GM21528 (cell line): ENCODE data around the gene DDX3X.
"Not testable (repeated sequence)": the region's sequence is repeated elsewhere in the genome, so short reads cannot be mapped to it uniquely, and the experiment has no call there.

ENCODE experiments used
- ATAC-seq: cut with Tn5 transposase; IDR thresholded peaks from one replicate; pipeline ENCODE4 v1.9.1; 2021; ENCODE audit warnings: mild to moderate bottlenecking, moderate library complexity; ENCODE audit not compliant: unreplicated experiment, low FRiP score

DDX3X gene

DNA sequence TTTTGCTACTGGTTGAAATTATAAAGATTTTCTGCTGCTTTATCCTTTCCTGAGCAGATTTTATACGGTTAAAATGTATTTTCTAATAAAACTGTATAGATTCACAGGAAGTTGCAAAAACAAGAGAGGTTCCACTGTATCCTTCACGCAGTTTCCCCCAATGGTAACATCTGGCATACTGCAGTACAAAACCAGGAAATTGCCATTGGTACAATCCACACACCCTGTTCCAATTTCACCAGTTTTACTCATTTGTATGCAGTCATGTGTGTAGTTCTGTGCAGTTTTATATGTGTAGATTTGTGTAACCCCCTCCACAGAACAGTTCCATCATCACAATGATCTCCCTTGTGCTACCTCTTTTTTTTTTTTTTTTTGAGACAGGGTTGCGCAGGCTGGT, 20.0 kb downstream of the DDX3X start:
- no peak for ATAC-seq

DNA sequence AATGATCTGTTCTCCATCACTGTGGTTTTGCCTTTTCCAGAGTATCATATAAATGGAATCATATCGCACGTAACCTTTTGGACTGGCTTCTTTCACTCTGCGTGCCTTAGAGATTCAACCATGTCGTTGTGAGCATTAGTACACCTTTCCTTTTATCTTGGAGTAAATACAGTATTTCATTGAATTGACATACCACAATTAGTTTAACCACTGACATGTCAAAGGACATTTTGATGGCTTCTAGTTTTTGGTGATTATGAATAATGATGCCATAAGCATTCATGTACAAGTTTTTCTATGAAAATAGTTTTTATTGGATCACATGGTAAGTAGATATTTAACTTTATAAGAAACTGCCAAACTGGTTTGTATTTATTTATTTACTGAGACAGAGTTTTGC, 35.2 kb downstream of the DDX3X start:
- ATAC-seq: no peak

DNA sequence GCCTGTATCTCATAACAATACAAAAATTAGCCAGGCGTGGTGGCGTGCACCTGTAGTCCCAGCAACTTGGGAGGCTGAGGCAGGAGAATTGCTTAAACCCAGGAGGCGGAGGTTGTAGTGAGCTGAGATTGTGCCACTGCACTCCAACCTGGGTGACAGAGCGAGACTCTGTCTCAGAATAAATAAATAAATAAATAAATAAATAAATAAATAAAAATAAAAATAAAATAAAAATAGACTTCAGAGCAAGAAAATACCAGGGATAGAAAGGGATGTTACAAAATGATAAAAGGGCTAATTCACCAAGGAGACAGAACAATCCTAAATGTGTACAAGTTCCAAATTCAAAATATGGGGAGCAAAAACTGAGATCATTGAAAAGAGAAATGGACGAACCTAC, 37.6 kb downstream of the DDX3X start:
- ATAC-seq: not testable (repeated sequence)

DNA sequence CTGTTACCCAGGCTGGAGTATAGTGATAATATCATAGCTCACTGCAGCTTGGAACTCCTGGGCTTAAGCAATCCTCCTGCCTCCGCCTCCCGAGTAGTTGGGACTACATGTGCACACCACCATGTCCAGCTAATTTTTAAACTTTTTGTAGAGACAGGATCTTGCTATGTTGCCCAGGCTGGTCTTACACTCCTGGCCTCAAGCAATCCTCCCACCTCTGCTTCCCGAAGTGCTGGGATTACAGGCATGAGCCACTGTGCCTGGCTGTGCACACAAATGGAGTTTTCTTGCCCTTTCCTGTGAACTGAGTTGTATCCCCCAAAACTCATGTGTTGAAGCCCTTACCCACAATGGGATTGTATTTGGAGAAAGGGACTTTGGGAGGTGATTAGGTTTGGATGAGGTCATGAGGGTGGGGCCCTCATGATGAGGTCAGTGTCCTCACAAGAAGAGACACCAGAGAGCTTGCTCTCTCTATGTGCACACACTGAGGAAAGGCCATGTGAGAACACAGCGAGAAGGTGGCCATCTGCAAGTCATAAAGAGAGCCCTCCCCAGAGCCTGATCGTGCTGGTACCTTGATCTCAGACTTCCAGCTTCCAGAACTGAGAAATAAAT, 40.1 kb downstream of the DDX3X start:
- no peak for ATAC-seq

DNA sequence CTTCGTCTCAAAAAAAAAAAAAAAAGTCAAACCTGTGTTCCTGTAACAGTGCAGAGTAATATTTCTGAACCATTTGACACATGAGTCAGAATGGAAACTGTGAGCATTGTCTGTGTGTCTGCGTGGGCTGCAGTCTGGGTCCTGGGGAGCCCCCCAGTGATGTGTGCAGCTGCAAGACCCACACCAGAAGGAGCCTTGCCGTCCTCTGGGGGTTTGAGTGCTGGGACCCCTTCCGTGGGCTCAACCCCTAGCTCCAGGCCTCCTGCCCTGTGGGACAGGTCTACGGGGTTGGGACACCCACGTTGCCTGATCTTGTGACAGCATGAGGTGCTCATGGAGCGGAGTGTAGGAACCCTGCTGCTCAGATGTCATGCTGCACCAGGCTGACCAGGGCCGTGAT, 43.7 kb downstream of the DDX3X start:
- ATAC-seq: no peak

DNA sequence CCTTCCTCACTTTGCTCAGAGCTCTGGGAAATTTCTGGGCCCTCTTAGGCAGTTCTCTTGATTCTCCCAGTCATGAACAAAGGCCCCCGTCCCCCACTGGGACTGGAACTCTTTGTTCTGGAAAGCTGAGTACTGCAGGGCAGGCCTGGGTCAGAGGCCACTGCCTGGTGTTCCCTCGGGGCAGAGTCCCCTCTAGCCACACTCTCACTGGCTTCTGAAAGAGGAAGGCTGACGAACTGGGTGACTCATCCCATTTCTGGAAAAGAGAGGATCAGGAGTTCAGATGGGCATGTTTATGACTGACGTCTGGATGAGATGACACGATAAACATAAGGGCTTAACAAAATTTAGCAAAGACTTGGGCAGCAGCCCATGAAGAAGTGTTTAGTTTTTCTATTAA, 47.7 kb downstream of the DDX3X start:
- no peak for ATAC-seq

DNA sequence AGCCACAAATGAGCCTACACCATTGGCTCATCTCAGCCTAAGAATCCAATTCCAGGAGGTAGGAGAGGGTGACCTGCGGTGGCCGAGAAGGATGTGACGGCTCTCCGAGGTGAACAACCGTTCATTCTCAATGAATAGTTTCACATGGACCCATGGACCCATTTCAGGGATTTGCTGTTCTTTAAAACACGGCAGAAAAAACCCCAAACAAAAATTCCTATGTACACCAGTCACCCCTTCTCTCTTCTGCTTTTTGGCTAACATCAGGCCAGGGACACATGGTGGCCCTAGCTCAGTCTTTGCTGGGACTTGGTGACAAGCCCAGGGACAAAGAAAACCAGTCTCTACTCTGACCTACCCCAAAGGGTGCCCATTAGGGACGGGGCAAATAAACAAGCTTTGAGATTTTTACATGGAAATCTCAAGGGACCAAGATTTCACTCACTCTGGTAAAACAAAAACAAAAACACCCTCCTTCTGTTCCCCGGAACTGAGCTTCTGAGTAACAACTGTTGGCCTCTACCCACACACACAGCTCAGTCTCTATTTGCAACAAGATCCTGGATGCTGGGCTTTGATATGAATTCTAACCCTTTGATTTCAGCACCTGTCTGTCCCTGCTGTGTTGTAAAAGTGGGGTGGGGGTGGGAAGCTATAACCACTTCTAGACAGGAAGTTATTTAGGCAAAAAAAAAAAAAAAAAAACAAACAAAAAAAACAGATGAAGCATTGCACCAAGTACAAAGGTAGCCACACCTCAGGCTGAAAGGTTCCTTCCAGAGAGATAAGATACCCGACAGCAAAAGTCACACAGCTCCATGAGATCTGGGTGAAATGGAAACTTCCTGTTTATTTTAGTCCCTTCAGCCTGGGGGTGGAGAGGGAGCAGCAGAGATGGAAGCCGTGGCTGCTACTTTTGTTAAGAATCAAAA, 49.0 kb downstream of the DDX3X start:
- no peak for ATAC-seq

DNA sequence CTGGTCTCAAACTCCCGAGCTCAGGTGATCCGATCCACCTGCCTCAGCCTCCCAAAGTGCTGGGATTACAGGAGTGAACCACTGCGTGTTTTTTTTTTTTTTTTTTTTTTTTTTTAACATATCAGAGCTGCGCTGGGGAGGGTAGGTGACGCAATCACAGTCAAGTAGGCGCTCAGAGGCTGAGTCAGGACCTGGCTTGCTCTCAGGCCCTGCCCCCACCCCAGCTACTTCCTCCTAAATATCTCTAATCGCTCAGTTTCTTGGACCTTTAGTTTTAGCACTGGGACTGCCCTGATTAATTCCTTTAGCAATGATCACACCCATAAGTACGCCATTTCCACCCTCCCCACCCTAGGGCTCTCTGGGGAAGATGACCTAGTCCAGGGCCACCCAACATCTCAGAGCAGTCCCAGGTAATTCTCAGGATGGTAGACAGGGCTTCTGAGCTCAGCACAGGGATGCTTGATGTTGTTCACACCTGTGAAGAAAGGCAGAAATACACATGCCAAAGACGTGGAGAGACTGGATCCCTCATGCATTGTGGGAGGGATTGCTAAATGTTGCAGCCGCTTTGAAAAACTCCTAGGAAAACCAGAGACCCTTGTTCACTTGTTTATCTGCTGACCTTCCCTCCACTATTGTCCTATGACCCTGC, 50.2 kb downstream of the DDX3X start:
- no peak for ATAC-seq

DNA sequence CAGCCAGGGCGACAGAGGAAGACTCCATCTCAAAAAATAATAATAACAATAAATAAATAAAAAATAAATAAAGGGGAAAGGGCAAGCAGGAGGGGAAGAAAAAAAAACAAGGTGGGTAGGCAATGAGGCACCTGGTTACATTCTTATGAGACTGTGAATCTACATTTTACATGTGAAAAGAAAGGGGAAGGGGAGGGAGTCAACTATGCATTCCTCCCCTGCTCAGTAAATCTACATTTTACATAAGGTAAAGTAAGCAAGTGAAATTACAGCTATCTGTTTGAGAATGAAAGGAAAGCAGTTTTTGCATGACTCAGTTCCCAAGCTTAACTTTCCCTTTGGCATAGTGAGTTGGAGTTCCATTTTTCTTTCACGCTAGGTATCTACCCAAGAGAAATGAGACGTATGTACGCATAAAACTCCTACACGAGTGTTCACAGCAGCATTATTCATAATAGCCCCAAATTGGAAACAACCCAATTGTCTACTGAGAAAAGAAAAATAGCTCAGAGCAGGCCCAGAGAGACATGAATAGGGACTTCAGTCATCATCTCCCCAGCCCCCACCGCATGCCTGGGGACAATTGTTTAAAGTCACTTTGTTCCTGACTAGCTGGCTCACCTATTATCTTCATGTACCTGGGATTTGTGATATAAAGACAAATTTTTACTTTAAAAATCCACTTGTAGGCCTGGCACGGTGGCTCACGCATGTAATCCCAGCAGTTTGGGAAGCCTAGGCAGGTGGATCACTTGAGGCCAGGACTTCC, 52.4 kb downstream of the DDX3X start:
- no peak for ATAC-seq

DNA sequence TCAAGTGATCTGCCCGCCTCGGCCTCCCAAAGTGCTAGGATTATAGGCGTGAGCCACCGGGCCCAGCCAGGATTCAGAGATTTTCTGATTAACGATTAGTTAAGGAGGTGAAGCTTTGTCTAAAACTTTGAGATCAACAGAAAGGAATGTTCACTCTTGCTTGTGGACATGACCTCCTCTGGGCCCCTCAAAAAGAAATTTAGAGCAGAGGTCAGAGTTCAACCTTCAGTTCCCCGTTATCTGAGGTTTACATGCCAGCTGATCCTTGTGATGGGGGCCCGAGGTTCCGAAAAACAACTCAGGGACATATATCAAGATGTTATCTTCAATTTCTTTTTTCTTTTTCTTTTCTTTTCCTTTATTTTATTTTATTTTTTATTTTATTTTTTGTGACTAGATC, 54.6 kb downstream of the DDX3X start:
- no peak for ATAC-seq

DNA sequence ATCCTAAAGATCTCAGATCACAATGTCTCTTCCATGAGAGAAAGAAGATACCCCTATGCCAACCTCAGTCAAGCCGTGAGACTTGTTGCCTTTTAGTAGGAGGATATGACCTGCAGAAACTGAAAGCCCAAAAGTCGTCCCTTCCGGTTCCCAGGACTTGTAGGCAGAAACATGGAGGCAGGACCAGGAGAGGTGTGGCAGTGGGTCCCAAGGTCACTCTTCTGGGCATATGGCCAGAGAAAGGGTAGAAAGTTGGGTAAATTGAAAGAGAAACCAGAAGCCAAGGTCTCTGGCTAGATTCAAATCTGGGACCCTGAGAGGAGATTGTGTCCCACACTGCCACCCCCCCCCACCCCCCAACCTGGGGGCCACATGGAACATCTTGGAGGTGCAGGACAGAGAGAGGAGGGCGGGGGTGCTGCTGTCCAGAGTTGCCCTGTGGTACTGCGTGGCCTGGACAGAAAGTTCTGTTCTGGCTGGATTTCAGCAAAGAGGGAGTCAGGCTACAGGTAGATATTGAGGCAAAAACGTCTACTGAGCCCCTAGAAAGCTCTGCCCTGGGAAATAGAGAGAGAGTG, 55.4 kb downstream of the DDX3X start:
- no peak for ATAC-seq

DNA sequence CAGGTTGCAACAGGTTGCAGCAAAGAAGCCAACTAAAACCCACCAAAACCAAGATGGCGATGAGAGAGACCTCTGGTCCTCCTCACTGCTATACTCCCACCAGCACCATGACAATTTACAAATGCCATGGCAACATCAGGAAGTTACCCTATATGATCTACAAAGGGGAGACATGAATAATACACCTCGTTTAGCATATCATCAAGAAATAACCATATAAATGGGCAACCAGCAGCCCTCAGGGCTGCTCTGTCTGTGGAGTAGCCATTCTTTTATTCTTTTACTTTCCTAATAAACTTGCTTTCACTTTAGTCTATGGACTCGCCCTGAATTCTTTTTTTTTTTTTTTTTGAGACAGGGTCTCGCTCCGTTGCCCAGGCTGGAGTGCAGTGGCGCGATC, 56.6 kb downstream of the DDX3X start:
- not testable (repeated sequence) for ATAC-seq

DNA sequence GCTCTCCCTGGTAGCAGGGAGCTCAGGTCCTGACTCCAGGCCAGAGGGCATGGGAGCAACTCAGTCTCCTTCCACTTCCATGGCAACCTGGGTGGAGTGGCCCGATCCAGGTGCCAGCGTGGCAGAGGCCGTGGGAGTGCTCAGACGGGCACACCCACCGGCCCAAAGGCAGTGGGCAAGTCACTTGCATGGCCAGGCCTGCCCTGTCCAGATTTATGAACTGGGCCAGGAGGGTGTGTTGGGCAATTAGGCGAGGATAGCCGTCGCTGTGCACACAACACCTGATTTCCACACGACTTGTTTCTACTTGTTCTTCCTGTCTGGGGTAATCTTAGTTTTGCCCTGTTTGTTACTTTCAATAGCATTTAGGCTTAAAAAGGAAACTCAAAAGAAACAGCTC, 57.6 kb downstream of the DDX3X start:
- no peak for ATAC-seq

DNA sequence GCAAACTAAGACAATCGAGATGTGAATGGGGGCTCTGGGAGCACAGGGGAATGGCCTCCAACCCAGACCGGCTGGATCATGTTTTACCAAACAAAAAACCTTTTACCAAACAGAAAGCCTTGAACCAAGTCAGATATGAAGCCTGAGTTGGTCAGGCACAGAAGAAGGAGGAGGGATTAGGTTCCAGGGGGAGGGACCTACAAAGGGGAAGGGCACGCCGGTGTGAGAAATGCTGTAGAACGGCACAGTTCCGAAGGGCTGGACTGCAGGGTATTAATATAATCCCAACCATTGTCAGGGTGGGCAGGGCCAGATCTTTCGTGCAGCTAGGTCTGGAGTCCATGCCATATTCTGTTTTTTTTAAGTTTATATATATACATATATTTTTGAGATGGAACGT, 60.3 kb downstream of the DDX3X start:
- ATAC-seq: no peak

DNA sequence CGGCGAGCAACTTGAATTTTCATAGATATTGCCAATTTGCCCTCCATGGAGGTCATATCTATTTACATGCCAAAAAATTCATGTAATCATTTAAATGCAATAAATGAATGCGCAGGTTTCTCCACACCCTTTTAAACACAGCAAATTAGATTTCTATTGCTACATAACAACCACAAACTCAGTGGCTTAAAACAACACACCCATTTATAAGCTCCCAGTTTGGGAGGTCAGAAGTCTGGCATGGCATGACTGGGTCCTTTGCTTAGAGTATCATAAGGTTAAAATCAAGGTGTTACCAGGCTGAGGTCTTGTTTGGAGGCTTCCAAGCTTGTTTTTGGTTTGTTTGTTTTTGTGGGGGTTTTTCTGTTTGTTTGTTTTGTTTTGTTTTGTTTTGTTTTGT, 63.3 kb downstream of the DDX3X start:
- no peak for ATAC-seq

DNA sequence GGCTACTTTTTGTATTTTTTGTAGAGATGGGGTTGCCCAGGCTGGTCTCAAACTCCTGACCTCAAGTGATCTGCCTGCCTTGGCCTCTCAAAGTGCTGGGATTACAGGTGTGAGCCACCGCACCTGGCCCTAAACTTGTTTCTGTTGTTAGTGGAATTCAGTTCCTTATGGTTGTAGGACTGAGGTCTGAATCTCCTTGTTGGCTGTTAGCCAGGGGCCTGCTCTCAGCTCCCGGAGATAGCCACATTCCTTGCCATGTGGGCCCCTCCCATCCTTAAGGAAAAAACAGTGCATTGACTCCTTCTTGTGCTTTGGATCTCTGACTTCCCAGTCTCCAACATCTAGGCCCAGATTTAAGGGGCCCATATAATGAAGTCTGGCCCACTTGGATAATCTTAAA, 63.8 kb downstream of the DDX3X start:
- no peak for ATAC-seq

DNA sequence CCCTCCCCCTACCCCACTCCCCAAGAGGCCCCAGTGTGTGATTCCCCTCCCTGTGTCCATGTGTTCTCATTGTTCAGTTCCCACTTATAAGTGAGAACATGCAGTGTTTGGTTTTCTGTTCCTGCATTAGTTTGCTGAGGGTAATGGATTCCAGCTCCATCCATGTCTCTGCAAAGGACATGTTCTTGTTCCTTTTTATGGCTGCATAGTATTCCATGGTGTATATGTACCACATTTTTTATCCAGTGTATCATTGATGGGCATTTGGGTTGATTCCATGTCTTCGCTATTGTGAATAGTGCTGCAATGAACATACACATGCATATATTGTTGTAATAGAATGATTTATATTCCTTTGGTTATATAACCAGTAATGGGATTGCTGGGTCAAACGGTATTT, 68.6 kb downstream of the DDX3X start:
- ATAC-seq: not testable (repeated sequence)

DNA sequence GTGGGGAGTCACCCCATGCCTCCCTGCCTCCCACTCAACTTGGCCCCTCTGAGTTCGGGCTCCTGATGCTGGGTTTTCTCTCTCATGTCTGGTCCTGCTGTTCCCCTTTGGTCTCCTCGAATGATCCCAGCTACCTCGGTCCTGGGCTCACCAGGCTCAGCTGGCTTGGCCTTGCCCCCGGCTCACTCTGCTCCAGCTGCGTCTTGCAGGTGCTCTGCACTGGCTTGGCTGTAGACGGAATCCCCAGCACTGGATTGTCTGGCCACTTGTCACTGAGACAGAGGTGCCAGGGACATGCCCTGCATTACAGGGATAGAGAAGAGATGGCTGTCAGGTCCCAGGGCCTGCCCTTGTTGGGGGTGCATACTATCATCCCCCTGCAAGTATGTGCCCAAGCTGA, 71.6 kb downstream of the DDX3X start:
- ATAC-seq: no peak

DNA sequence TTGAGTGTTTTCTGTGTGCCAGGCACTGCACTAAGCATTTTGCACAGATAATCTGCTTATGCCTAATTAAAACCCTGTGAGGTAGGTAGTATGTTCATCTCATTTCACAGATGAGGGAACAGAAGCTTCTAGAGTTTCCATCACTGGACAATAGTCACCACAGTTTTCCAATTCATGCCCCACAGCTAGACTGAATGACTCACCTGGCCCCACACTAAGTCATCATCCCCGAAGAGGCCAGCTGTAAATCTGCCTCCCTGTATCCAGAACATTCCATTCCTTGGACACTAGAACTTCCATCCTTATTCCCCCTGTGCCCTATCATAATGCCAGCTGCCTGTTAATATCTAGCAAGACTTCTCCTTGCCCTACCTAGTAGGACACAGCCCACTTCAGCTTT, 72.2 kb downstream of the DDX3X start:
- ATAC-seq: no peak

DNA sequence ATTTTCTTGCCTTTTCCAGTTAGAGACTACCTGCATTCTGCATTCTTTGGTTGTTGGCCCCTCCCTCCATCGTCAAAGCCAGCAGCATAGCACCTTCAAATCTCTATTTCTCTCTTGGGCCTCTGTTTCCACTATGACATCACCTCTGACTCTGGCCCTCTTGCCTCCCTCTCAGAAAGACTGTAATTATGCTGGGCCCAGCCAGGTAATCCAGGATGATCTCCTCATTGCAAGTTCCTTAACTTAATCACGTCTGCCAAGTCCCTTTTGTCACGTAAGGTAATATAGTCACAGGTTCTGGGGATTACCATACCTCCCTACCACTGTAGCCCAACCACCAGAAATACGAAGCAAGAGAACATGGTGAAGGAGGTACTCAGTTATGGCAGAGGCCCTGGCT, 73.9 kb downstream of the DDX3X start:
- no peak for ATAC-seq

DNA sequence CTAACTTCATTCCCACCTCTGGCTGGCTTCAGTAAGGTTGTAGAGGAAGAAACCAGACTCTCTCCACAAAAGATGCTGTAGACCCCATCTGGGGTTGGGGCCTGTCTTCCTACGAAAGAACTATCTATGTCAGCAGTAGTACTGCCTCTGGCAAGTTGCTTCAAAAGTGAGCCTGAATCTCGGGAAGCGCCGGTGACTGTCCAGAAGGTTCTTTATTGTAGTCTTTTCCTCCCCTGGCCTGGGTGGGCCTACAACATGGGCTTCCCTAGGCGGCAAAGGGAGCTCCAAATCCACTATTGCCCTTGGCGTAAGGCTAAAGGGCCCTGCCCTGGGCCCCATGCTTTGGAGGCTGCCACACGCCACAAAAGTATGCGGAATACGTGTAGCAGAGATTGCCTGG, 74.6 kb downstream of the DDX3X start:
- no peak for ATAC-seq
